GM19238 (cell line): ENCODE data around the gene CYB561D2.
A peak's percentile ranks its signal among the peaks of the same experiment; 100 is the strongest.

ENCODE experiments used
- DNase-seq: peaks from one replicate; pipeline ENCODE4 v3.0.0; 2011; ENCODE audit warnings: low spot score; ENCODE audit not compliant: insufficient read length

CYB561D2 gene

DNA sequence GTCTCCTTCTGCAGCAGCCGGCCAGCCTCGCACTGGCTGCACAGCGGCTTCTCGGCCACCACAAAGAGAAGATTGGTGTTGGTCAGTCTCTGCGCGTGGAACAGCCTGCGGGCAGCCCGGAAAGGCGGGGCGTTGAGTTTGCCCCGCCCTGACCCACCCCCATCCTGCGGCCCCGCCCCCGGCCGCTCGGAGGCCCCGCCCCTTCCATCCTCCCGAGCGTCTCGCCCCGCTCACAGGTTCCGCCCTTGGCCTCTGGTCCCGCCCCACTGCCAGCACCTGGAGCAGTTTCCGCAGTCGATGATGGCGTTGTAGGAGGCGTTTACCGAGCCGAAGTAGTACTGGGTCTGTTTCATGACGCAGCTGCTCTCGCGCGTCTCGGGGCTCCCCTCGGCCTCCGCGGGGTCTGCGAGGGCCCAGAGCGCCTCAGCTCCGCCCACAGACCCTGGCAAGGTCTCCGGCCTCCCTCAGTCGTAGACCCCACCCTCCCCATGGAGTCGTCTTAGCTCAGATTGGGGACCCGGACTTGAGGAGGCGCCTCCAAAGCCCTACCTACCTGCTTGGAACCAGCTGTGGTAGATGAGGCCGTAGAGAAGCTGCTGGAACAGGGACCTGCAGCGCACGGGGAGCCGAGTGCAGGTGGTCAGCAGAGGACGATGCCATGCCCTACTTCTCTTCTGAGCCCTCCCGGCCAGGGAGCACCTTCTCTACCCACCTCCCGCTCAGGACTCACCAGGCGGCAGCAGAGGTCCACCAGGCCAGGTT lies 14.6 kb downstream of the CYB561D2 start:
- peak; percentile 95 for DNase-seq

DNA sequence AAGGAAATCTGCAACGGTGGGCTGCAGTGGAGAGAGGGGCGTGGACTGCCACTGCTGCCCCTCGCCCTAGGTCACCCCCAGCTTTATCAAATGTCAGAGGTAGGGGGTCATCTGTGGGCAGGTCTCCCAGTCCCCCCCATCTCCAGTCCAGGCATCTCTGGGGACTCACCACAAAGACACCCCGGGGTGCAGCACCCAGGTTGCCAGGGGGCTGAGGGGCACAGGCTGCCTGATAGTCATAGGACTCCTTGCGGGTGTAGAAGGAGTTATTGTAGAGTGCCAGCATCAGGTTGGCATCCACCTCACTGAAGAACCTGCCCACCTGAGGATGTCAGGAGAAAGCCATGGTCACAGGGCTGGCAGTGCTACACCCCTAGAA lies 15.2 kb downstream of the CYB561D2 start:
- DNase-seq: no peak

DNA sequence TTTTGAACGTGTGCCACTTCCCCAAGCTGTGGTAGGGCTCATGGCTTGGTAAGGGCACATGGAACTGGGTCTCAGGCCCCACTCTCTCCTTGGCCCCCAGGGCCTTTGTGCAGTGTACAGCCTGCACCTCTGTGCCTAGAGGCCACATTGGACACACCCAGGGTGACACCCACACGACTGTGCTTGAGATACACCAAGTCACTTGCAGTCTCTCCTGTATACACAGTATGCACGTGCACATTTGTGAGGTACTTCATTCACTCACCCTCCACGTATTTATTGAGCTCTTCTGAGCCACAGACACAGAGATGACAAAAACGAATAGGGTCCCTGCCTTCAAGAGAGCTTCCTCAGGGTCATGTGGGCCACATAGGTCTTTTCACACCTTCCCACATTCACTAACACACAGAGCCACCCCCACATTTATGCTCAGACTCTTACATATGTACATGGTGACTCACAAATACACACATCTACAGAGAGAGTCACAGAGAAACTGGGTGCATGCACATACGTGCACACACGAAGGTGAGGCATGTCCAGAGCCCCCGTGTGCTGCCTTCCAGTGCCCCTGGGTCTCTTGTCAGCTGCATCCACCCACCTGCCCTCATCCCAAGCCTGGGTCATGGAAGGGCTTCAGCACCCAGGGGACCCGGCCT lies 18.5 kb downstream of the CYB561D2 start:
- no peak for DNase-seq

DNA sequence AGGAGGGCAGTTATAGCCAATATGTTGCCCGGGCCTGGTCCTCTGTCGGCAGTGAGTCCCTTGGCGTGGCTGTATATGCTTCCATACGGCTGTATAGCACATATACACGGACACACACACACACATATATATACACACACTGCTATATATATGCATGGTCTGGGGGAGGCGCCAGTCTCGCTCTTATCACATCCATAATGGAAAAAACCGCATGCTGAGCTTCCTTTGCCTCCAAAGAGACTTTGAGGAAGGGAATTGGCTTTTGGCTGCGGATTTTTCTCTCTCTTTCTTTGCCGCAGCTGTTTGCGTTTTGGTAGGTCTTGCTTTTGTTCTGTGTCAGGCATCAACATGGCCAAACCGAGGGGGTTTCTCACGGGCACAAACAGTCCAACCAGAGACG lies 19.9 kb downstream of the CYB561D2 start:
- DNase-seq: no peak

DNA sequence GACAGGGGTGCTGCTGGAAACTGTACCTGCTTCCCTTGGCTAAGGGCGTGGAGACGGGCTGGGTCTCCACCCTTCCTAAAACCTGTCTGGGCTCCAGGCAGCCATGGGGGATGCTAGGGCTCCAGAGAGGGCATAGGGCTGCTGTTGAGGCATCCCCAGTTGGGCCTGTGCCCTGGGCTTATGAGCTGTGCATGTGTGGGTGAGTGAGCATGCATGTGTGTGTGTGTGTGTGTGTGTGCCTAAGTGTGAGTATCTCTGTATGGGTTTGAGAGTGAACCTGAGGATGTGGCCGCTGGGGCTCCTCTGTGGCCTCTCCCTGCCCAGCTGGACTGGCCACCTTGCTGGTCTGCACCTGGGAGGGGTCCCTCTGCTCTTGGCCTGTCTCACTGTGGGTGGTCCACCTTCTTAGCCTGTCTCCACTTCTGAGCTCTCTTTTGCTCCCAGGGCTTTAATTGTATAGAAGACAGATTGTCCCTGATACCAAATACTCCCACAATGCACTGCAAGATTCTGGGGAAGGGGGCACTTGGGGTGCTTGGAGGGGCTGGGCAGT lies 20.5 kb downstream of the CYB561D2 start:
- no peak for DNase-seq

DNA sequence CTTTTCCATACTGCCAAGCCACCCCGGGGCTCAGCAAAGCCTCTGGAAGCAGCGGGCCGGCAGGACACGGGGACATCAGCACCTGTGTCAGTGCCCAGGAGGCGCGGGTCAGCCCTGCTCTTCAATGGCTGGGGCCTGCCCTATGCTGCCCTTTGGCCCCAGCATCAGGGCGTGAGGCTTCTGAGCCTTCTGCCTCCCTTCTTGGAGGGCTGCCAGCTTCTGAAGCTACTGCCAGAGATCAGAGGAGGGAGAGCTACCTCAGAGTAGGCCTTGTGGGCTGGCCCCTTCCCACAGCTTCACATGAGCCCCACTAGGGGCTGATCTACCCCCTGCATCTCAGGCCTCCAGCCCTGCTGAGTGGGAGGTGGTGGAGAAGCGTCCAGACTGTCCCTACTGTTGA lies 21.7 kb downstream of the CYB561D2 start:
- DNase-seq: no peak

DNA sequence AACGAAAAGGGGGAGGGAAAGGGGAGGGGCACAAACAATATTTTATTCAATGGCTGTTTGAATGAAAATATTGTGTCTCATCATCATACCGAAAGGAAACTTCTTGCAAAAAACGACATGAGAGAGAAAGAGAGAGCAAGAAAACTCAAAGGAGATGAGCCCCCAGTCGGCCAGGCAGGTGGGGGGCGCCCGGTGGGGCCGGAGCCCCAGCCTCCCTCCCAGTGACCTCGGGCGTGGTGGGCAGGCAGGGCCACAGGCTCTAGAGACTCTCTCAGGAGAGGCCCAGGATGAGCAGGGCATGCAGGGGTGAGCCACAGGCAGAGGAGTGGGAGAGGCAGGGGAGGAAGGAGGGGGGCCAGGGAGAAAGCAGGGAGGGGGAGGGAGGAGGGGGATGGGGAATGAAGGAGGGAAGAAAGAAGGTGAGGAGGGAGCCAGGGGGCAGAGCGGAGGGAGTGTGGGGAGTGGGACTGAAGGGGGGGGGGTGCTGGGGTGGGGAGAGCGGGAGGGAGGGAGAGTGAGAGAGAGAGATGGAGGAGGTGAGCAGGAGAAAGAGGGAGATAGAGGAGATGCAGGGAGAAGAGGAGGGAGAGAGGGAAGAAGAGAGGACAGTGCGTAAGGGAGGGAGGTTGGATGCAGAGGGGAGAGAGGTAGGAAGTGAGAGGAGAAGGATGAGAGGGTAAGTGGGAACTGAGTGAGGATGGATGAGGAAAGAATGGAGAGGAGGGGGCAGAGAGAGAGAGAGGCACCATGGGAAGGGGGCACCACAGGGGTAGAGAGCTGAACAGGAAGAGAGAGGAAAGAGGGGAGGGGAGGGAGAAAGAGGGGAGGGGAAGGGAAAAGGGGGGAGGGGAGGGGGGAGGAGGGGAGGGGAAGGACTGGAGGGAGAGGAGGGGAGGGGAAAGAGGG lies 22.7 kb downstream of the CYB561D2 start:
- DNase-seq: no peak

DNA sequence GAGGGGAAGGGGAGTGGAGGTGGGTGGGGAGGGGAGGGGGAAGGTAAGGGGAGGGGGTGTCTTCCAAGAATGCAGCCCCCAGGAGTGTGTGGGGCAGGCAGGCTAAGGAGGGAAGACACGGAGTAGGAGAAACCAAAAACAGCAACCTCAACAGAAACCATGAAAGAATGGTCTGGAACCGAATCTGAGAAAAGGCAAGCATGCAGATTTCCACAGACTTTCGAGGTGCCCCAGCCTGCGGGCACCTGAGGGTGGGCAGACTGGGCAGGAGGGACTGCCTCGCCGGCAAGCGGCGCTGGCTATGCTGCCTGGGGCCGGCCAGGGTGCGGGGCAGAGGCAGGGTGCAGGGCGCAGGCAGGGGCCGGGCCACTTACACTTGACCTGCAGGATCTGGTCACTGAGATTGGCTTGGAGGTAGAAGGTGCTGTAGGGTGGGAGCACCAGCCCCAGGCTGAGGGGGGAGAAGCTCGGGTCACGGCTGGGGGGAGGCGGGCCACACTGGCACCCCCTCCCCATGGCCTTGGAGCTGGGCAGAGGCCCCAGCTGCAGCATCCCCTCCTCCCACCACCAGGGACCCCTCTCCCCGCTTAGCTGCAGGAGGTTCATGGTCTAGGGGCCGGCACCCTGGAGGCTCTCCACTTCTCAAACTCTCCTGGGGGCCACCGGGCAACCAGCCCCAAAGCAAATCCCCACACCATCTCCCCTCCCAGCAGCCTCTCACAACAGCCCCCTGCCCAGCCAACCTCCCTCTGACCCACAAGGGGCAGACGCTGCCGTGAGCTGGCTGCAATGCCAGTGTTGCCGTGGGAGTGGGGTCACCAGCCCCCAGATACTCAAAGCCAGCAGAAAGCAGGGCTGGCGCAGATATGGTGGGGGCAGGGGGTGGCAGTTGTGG lies 23.9 kb downstream of the CYB561D2 start:
- DNase-seq: no peak

DNA sequence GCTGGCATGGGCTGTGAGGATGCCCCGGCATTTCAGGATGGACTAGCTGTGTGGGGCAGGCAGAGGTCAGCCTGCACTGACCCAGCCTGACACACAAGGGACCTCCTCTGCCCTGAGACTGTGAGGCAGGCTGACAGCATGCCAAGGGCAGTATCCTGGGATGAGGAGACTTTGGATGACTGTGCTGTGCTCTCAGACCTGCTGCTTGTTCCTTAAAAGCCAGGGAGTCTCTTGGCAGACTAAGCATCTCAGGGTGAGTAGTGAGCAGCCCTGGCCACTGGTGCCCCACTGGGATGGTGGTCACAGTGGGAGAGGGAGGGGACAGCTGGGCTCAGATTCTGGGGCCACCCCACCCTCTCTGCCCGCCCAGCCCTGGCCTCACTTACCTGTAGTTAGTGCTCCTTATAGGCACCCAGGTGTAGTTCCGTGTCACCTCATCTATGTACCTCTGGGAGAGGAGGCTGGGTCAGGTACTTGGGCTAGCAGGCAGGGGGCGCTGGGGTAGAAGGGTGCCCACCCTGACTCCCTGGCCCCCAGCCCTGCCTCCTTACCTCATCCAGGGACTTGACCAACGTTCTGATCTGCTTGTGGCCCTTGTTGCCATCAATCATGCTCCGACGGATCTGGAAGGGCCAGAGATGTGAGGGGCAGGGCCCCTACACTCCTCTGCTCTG lies 24.7 kb downstream of the CYB561D2 start:
- DNase-seq: no peak

DNA sequence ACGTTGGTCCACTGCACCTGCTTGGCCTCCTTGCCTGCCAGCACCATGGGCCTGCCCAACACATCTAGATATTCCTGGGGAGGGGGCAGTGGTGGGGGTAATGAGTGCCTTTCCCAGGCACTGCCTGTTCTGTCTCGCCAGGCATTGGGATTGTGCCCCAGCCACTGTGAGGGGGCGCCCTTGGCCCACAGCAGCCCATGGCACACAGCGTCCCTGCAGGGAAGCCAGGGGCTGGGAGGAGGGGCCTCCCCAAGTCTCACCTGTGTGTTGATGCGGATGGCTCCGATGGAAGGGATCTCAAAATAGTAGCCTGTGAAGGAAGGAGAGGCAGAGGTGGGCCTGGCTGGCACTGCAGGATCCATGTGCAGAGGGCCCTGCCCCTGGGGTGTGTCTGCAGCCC lies 27.4 kb downstream of the CYB561D2 start:
- no peak for DNase-seq

DNA sequence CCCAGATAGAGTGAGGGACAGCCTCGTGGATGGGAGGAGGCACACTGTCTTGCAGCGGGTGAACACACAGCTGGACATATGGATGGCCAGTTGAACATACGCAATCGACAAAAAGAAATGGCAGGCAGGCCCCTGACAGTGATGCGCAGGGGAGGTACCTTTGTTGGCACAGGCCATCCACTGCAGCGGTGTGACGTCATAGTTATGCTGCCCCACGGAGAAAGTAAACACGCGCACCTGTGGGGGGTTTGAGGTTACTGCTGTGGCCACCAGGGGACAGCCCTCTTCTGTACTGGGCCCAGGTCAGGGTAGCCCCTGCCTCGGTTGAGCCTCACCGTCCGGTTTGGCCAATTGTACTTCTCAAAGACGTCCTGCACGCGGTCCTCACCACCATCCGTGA lies 28.1 kb downstream of the CYB561D2 start:
- no peak for DNase-seq

DNA sequence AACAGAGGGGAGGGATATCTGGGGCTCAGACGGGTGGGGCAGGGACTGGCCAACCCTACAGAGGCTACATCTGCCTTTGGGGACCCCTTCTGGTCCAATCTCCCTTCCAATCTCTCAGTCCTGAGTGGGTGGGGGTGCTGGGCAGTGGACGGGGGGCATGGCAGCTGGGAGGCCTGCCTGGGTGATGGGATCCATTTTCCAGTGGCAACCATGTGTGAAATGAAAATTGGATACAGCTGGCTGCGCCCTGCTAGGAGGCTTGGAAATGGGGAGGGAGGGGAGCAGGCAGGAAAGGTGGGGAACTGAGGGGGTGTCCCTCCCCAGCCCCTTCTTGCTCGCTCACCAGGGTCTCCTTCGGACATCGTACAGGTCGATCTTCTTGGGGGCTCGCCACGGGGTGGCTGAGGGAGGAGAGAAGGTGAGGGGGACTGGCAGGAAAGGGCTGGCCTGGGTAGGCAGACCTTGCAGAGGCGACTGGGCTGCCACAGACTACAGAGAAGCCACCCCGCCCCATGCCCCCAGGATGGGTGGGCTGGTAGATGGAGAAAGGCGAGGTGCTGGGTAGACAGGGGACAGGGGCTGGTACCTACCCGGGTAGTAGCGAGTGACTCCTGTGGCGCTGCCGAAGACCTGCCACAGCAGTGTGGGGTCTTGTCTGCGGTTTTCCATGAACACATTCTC lies 29.9 kb downstream of the CYB561D2 start:
- DNase-seq: no peak

DNA sequence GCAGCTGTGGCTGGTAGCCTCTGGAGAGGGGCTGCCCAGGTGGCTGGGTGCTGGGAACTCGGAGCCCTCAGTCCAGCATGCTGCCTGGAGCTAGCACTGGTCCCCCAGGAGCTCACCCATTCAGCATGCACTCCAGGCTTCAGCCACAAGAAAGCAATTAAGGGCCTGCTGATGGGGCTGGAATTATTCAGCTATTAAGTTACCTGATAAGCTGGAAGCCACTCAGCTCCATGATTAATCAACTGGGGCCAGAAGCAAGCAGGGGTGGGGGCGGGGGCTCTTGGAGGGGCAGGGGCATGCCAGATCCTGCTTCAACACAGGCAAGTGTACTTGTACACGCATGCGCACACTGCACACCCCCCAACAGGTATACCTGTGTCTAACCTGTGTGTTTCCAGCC lies 30.7 kb downstream of the CYB561D2 start:
- no peak for DNase-seq

DNA sequence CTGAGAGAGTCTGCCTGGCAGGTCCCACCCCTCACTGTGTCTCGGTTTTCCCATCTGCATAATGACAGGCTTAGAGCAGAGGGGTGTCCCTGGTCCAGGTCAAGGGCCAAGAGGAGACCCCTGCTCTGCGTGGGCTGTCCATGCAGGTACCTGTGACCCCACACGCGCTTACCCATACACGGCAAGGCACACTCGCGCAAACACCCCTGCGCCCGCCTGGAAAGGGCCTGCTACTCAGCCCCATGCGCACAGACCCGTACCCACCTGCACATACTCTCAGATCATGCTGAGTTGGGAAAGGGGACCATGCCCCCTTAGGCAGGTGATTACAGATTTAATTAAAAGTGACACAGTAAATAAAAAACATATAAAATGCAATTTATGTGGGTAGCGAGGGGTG lies 32.1 kb downstream of the CYB561D2 start:
- no peak for DNase-seq

DNA sequence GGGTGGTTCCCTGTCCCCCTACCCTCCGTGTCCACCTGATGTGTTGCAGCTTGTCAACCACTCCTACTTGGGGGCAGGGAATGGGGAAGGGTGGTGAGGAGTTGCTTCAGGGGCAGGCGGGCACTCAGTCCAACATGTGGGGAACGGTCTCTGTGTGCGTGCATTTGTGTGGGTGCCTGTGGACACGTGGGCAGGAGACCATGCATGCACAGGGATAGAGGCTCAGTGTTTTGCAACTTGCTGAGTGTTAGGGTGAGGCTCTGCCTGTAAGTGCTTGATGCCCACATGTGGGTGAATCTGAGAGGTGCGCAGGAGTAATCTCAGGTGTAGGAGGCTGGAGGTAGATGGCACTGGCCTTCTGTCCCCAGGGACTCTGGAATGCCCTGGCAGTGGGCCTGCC lies 33.1 kb downstream of the CYB561D2 start:
- DNase-seq: no peak

DNA sequence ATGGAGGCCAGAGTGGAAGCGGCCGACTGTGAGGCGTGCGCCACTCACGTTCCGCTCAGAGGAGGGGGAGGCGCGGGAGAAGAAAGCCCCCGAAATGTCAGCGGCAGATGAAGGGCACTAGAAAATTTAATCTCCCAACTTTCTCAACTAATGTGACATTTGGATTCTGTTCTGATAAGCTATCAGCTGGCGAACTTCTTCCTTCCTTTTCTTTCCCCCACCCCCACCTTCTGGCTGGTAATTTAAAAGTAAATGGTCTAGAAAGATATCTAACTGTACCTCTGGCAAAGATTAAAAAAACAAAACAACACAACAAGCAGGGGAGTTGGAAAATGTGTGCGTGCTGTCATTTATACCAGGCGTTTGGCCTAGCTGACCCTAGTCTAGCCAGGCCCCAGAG lies 35.1 kb downstream of the CYB561D2 start:
- DNase-seq: no peak

DNA sequence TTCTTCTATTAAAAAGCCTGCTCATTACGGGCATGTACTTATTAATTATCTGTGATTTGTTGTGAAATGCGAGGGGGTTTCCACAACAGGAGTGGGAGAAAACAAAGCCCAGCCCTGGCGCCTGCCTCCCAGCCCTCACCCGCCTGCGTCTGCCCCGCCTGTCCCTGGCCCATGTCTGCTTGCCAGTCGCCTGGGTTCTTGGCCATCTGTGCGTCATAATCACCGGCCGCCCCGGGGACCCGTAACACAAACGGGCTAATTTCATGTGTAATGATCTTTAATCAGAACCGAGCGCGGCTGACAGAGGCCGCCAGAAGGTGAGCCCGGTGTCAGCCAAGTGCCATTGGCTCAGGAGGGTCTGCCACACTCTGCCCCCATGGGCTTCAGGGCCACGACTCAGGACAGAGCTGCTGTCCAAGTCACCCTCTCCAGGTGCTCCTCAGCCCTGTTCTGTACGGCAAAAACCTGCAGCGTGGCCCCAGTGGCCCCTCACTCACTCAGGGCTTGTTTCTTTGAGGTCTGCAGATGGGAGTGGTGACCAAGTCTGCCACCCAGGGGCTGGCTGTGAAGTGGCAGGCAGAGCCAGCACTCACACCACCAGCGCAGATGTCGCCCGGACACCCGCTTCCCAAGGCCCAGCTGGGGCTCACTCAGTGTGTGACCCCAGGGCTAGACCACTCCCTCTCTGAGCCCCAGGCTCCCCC lies 37.5 kb downstream of the CYB561D2 start:
- no peak for DNase-seq

DNA sequence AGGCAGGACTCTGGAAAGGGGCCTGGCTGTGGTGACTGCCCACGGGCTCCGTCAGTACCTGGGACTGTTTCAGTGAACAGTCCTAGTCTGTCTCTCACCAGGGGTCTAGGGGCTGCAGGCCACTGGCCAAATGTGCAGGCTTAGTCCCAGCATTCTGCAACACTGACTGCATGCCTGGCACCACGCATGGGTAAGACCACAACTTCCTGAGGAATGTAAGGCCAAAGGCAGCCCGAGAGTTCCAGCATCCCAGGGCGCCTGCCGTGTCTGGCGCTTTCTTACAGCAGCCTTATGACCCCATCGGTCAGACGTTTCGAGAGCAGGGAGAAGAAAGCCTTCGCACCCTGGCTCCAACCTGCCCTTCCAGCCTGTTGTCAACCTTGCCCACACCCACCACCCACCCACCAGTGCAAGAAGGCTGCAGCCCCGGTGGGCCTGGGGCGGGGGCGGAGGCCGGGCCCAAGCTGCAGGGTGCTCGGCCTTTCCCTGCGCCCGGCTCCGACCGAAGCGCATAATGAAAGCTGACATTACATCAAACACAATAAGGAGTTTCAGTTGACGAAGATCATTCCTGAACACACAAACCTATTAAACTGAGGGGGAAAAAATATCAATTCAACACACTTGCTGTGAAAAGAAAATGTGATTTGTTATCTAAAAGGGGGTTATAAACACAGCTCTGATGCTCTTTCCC lies 38.2 kb downstream of the CYB561D2 start:
- no peak for DNase-seq

DNA sequence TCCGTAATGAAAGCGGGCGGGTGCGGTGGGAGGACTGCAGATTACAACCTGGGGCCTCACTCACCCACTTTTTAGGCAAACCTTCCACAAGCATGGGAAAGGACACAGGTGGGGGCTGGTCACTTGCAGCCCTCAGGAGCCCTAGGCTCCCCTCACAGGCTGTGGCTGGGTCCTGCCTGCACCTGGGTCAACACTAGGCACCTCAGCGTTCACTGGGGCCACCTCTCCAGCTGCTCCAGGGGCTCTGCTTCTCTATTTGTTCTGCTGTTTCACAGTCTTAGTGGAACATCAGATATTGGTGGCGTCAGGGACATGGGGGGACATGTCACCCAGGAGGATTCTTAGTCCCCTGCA lies 38.7 kb downstream of the CYB561D2 start:
- DNase-seq: no peak
